GM21737 (cell line): Measurements from ENCODE around the gene PRKCI.
A peak's percentile ranks its signal among the peaks of the same experiment; 100 is the strongest.
"Not testable (repeated sequence)": the region's sequence is repeated elsewhere in the genome, so short reads cannot be mapped to it uniquely, and the experiment has no call there.

Source experiments
- ATAC-seq: cut with Tn5 transposase; IDR thresholded peaks from one replicate; pipeline ENCODE4 v1.9.1; 2021; ENCODE audit warnings: mild to moderate bottlenecking, moderate library complexity; ENCODE audit not compliant: unreplicated experiment

PRKCI gene

DNA sequence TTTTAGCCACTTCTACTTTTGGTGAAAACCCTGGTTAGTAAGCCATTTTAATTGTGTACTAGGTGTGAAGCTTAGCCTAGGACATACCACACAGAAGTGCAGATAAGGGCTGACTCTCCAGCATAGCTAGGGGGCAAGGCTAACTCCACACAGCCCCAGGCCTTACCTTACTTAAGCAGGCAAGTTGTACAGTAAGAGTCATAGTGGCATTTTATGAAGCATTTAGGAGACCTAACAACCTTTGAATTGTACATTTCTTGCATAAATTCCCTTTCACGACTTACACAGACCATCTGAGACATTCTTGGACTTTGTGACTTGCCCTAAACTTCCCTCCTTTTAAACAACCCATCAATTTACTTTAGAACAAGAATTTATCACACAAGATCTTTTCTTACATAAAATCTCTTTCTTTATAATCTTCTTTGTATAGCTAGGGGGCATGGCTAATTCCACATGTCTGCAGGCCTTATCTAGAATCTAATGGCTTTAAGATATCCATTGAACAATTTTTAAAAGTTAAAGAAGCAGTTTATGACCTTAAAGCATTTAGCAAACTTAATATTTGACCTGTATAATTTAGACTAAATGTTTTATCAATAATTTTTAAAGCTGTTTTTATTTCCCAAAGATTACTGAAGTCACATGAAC lies 116.6 kb downstream of the PRKCI start:
- ATAC-seq: no peak

DNA sequence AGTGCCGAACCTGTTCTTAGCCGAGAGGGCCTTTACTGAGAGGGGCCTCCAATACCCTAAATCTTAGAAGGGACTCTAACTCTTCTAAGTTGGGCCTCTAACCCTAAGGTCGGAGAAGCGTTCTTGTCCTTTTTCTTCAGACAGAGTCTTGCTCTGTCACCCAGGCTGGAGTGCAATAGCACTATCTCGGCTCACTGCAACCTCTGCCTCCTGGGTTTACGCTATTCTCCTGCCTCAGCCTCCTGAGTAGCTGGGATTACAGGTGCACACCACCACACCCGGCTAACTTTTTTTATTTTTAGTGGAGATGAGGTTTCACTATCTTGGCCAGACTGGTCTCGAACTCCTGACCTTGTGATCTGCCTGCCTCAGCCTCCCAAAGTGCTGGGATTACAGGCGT lies 120.0 kb downstream of the PRKCI start:
- not testable (repeated sequence) for ATAC-seq

DNA sequence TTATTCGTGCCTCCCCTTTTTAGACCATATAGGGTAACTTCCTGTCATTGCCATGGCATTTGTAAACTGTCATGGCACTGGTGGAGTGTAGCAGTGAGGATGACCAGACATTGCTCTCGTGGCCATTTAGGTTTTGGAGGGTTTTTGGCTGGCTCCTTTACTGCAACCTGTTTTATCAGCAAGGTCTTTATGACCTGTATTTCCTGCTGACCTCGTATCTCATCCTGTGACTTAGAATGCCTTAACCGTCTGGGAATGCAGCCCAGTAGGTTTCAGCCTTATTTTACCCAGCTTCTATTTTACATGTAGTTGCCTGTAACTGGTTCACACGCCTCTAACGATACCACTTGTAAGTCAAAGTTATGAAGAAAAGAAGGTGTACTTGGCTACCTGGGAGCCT lies 121.6 kb downstream of the PRKCI start:
- not testable (repeated sequence) for ATAC-seq

DNA sequence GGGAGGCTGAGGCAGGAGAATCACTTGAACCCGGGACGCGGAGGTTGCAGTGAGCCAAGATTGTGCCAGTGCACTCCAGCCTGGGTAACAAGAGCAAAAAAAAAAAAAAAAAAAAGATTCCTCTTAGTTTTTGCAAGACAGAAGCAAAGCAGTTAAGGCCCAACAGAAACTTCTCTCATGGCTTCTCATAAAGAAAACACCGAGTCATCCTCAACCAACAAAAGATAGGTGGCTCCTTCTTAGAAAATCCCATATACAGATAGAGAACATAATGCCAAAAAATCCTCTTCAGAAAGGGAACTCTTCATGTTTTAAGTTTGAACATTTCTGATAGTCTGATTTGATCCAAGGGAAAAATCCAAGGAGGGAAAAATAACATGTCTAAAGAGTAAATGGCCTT lies 122.7 kb downstream of the PRKCI start:
- no peak for ATAC-seq

DNA sequence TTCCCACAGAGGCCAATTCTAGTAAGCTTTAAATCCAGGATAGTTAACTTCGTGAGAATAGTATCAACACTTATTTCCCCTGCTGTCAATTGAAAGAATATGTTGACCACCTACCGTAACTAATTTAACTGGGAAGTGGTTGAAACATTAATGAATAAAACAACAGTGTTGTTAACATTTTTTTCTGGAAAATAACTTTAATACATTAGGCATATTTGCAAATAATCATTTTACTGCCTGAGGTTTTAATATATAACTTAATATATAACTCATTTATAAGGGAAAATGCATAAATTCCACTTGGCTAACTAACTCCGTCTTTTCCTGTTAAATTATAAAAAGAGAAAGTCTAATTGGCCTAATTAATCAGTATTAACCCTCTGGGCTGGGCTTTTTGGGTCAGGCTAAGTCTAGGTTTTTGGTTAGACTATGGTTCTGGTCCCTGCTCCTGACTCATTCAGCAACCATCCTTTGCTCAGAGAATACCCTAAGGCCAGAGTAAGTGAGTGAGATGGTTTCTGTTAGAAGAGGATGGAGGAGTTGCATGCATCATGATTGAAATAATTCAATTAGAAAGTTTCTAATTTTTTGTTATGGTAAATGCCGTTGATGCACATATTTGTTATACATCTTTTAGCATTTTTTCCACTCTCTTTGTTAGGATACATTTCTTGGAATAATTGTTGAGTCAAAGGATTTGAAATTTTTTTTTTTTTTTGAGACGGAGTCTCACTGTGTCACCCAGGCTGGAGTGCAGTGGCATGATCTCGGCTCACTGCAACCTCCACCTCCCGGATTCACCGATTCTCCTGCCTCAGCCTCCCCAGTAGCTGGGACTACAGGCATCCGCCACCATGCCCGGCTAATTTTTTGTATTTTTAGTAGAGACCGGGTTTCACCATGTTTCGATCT lies 124.5 kb downstream of the PRKCI start:
- no peak for ATAC-seq

DNA sequence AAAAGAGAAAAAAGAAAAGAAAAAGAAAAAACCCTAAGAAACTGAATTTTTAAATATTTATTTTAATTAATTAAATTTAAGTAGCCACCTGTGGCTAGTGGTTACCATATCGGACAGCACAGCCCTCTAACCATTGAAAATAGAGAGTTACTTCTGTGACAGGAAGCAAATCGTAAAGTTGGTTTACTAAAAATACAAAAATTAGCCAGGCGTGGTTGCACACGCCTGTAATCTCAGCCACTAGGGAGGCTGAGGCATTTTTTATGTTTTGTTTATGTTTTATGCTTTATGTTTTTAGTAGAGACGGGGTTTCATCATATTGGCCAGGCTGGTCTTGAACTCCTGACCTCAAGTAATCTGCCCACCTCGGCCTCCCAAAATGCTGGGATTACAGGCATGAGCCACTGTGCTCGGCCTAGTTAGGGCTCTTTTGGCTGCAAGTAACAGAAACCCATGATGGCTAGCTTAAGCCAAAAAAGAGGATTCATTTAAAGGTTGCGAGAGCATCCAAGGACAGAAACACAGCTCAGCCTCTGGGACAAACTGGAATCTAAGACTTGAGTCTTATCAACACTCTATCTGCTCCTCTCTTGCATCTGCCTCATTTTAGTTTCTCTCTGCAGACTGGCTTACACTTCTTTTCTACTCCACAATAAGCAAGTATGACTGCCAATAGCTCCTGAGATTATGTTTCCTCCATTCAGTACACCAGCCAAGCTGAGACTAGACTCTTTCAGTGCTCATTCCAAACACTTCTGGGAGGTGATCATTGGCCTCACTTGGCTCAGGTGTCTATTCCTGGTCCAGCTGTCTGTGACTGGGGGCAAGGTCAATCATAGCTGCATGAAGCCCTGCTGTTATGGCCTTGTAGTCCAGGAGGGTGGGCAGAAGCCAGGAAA lies 128.5 kb downstream of the PRKCI start:
- ATAC-seq: peak; percentile 40

DNA sequence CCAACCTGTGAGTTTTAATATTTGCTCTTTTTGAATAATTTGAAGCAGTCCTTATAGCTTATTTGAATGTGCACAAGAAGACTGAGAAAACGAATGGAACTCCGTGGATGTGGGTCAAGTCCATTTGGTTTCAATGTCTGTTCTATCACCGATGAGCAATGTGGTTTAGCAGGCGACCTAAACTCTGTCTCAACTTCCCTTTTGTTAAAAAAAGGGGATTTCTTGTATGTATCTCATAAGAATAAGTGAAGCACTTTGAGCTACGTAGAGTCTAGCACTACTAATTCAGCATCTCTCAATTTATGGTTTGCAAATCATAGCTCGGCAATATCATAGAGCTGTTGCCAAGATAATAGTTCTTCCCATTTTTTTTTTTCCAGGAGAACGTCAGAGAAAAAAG lies 130.7 kb downstream of the PRKCI start:
- ATAC-seq: peak; percentile 11

DNA sequence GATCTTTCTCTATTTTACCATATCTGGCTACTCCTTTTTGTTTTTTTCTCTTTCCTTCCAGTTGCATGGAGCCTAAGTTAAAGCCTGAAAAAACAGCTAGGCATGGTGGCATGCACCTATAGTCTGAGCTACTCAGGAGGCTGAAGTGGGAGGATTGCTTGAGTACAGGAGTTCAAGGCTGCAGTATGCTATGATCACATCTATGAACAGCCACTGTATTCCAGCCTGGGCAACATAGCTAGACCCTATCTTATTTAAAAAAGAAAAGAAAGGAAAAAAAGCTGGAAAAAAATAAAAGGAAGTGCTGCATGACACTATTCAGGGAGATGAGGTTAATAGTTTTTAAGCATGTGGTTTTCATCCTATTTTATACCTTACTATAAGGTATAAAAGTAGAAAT lies 131.3 kb downstream of the PRKCI start:
- ATAC-seq: no peak

DNA sequence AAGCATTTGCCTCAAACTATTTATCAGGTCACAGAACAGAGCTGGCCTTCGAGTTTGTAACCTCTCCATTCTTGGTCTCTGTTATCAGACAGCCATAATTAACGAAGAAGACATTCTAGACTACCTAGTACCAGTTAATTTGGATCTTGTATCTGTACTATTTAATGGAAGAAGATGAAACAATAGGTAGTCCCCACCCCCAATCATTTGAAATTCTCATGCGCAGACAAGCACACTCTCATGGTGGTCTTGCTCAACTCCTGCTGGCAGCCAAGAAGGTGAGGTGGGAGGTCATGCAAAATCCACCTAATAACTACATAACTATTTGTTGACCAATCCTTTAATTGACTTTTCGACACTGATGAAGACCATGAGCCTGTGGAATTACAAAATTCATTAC lies 132.5 kb downstream of the PRKCI start:
- no peak for ATAC-seq
